Ovary (tissue), 9 donors: ENCODE results near the gene ALPP. TPM values are rescaled to one million over a fixed set of nuclear protein-coding genes. Genes with fewer than 3 reads are reported as not detected.
"Not testable (repeated sequence)": the region's sequence is repeated elsewhere in the genome, so short reads cannot be mapped to it uniquely, and the experiment has no call there.

Experiments
- DNase-seq, 5 donors: peaks; one replicate each; pipeline ENCODE4 v3.0.0-alpha.2; 2019 to 2020
- H3K27ac ChIP-seq, 2 donors: fragments of 200-600 bp; one replicate each; pipeline versions ENCODE4 v1.5.1 to v1.8.0; 2019 to 2022
- H3K27me3 ChIP-seq: fragments of 200-600 bp; one replicate; pipeline ENCODE4 v1.8.0; 2022
- H3K36me3 ChIP-seq: fragments of 200-600 bp; sonication (generic); one replicate; pipeline ENCODE4 v1.5.1; 2019
- H3K4me1 ChIP-seq: one replicate; pipeline ENCODE4 v1.8.1; 2013; ENCODE audit warnings: mild to moderate bottlenecking, moderate library complexity; ENCODE audit not compliant: insufficient read depth
- H3K4me3 ChIP-seq: fragments of 200-600 bp; sonication (generic); one replicate; pipeline ENCODE4 v1.5.1; 2017
- H3K9me3 ChIP-seq, 2 donors: fragments of 200-600 bp in 1 of 2; sonication (generic) in 1 of 2; one replicate each; pipeline versions ENCODE4 v1.5.1 to v1.8.1; 2013 to 2019; ENCODE audit warnings: mild to moderate bottlenecking in 1 of 2, moderate library complexity in 1 of 2
- EP300 ChIP-seq: sonication (generic); formaldehyde crosslinking; IDR thresholded peaks from one replicate; pipeline ENCODE4 v1.6.1; 2017; ENCODE audit warnings: antibody characterized with exemption
- POLR2A ChIP-seq: fragments of 450-650 bp; IDR thresholded peaks from one replicate; pipeline ENCODE4 v1.6.1; 2017; ENCODE audit warnings: antibody characterized with exemption, mild to moderate bottlenecking, moderate library complexity
- WGBS, 3 donors: extraction: QIAGEN DNeasy Blood & Tissue Kit in 1 of 3; methylation state at CpG; one replicate each; pipeline versions ENCODE4 v1.1.5 to v1.1.7; 2013 to 2017; 5-methylcytosine and 5-hydroxymethylcytosine counted together
- intact Hi-C, 4 donors: fragments of 100-400 bp; cut with DNase I; formaldehyde crosslinking; loops; one replicate each; pipeline versions ENCODE4 v1.11.0 to v1.15.1; 2022 to 2023
- polyA plus RNA-seq, 2 donors: library from polyadenylated mRNA; stranded (reverse); fragments of 200-250 nt in 1 of 2; fragments of 350-450 nt in 1 of 2; fragmentation: Illumina TruSeq in 1 of 2; extraction: RNeasy Lipid Tissue Mini Kit (QIAGEN cat#74804) in 1 of 2; gene quantifications; one replicate each; pipeline ENCODE4 v1.2.3, GENCODE V29; 2013 to 2014
- total RNA-seq, 7 donors: library from RNA; depleted of rRNA in 2 of 7; stranded (reverse); fragments of >200 nt in 2 of 7; fragmentation: NEBNext Ultra II Directional in 3 of 7; extraction: Animal tissue kit (Norgen Biotek cat#: 25700) in 3 of 7; gene quantifications; one replicate each; pipeline versions ENCODE4 v1.1.0 to v1.2.4, GENCODE V29; 2016 to 2023
- TF ChIP-seq, protein P1 (sequence below), 3 donors: fragments of 450-650 bp in 2 of 3; fragments of 200-600 bp in 1 of 3; IDR thresholded peaks; one replicate each; pipeline versions ENCODE4 v1.5.1 to v1.8.0; 2016 to 2022; ENCODE audit warnings: antibody characterized with exemption in 3 of 3, mild to moderate bottlenecking in 1 of 3
- donor health status: DM: no; HTN: no; CAD: no; lungs with moderate emphysema.
- donor health status: DM: no; HTN: no; CAD: no.
- donor health status: Bipolar disorder and iron deficiency.
- donor health status: DM: yes; HTN: yes; CAD: no.
- donor health status: DM: no; HTN: no; CAD: no.
- donor health status: DM: yes; HTN: yes; CAD: no.

ALPP gene
- total and polyA plus RNA-seq, 9 donors, result 0.20 to 21.6 (median 8.5) TPM; not detected in 4

DNA sequence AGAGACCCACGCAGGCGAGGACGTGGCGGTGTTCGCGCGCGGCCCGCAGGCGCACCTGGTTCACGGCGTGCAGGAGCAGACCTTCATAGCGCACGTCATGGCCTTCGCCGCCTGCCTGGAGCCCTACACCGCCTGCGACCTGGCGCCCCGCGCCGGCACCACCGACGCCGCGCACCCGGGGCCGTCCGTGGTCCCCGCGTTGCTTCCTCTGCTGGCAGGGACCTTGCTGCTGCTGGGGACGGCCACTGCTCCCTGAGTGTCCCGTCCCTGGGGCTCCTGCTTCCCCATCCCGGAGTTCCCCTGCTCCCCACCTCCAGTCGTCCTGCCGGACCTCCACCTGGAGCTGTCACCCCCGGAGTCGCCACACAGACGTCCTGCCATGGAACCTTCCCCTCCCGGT lies 31.1 kb downstream of the ALPP start:
- DNase-seq, H3K36me3 ChIP-seq, H3K4me1 ChIP-seq, H3K27me3 ChIP-seq, H3K9me3 ChIP-seq, H3K4me3 ChIP-seq, H3K27ac ChIP-seq, intact Hi-C loops: not testable (repeated sequence)
- WGBS, 3 donors, result 33 to 61% (median 48%) methylated on average over 32 to 40 of the region's 40 CpGs

DNA sequence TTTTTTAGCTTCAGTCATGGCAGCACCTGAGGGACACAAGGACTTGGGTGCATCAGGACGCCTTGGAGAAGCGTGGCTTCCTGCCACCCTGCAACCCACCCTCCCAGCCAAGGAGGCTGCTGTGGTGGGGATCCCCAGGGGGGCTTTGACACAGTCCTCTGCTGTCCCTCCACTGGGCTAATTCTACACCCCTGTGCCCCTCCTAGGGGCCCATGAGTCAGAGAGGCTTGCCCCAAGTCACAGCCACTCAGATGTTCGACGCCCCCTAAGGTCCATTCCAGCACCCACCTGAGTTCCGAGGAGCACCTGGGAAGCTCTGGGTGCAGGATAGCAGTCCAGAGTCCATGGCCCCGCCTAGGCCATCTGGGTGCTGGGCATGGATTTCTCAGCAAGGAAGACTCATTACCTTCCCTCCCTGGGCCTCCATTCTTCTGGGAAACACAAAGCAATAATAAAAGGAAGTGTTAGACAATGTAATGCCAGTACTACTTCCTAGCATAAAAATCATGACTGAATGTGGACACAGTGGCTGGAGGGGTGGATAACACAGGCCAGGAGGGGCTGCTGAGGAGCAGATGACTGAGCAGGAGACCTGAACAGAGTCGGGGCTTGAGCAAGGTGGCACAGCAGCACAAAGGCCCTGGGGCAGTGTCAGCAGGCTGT lies 31.8 kb downstream of the ALPP start:
- no peak for DNase-seq
- intact Hi-C loops, result no loop called here
- TF ChIP-seq EP300, result no peak
- TF ChIP-seq, protein P1, sequence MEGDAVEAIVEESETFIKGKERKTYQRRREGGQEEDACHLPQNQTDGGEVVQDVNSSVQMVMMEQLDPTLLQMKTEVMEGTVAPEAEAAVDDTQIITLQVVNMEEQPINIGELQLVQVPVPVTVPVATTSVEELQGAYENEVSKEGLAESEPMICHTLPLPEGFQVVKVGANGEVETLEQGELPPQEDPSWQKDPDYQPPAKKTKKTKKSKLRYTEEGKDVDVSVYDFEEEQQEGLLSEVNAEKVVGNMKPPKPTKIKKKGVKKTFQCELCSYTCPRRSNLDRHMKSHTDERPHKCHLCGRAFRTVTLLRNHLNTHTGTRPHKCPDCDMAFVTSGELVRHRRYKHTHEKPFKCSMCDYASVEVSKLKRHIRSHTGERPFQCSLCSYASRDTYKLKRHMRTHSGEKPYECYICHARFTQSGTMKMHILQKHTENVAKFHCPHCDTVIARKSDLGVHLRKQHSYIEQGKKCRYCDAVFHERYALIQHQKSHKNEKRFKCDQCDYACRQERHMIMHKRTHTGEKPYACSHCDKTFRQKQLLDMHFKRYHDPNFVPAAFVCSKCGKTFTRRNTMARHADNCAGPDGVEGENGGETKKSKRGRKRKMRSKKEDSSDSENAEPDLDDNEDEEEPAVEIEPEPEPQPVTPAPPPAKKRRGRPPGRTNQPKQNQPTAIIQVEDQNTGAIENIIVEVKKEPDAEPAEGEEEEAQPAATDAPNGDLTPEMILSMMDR (IDR thresholded peaks at IDR 0.05), result no peak
- no peak for TF ChIP-seq POLR2A
- Histone ChIP-seq H3K27ac (no peak overlapping the region), H3K4me1 (no peaks in the 10 kb centered on the region), H3K36me3 (no peaks in the 10 kb centered on the region), H3K27me3 (no peaks in the 10 kb centered on the region), H3K9me3 (no peaks in the 10 kb centered on the region), H3K4me3 (no peak overlapping the region)
- WGBS, 3 donors, result 84 to 86% (median 84%) methylated on average over 7 of the region's 7 CpGs

DNA sequence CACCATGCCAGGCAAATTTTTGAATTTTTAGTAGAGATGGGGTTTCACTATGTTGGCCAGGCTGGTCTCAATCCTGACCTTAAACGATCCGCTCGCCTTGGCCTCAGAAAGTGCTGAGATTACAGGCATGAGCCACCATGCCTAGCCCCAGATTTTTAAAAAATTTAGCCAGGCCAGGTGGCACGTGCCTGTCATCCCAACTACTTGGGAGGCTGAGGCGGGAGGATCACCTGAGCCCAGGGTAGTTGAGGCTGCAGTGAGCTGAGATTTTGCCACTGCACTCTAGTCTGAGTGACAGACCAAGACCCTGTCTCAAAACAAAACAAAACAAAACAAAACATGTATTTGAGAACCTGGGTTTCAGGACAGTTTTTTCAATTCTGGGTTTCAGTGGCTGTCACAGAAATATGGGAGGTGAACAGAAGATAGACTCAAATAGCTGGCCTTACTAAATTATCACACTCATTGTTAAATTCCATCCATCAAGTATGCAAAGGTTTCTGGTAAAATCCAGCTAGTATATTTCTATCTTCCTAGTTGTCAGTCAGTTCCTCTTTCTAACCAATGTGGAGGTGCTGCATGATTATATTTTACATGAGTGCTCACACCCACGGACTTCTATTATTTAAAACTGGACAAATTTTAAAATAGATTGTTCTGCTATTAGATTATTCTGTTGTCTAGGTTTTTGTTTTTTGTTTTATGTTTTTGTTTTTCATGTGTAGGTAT lies 33.5 kb downstream of the ALPP start:
- no peaks in the 10 kb centered on the region for H3K36me3 ChIP-seq
- intact Hi-C loops, result no loop called here
- 88 to 91% (median 89%) methylated on average over 6 of the region's 6 CpGs for WGBS, 3 donors
- H3K27me3 ChIP-seq, result no peaks in the 10 kb centered on the region
- H3K4me3 ChIP-seq, result no peak overlapping the region
- no peaks in the 10 kb centered on the region for H3K9me3 ChIP-seq
- TF ChIP-seq POLR2A (no peak), EP300 (no peak)
- TF ChIP-seq, protein P1 (IDR thresholded peaks at IDR 0.05), result no peak
- no peak for DNase-seq
- H3K4me1 ChIP-seq, result no peaks in the 10 kb centered on the region
- H3K27ac ChIP-seq, result no peak overlapping the region

DNA sequence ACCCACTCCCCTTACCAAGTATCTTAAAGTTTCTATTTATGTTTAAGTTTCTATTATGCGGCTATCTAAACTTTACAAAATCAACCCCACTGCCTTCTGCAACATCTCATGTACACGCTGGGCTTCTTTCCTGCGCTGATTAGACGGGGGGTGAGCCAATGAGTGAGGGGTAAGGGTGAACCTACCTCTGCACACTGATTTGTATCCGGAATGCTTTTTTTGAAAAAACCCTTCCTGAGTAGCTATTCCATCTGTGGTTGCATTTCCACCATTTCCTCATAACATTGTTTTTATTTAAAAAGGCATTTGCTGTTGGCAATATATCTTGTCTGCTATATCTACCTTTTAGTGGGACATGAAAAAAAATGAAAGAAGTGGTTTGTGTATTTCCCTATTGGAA lies 34.4 kb downstream of the ALPP start:
- Histone ChIP-seq H3K4me1 (no peaks in the 10 kb centered on the region), H3K4me3 (no peak overlapping the region), H3K27ac (no peak overlapping the region), H3K36me3 (no peaks in the 10 kb centered on the region), H3K9me3 (no peaks in the 10 kb centered on the region), H3K27me3 (no peaks in the 10 kb centered on the region)
- WGBS, 3 donors, result 56 to 63% (median 57%) methylated on average over 5 of the region's 5 CpGs
- TF ChIP-seq POLR2A, result no peak
- no peak for TF ChIP-seq EP300
- TF ChIP-seq, protein P1 (IDR thresholded peaks at IDR 0.05), result no peak
- no peak for DNase-seq
- intact Hi-C loops, result no loop called here

DNA sequence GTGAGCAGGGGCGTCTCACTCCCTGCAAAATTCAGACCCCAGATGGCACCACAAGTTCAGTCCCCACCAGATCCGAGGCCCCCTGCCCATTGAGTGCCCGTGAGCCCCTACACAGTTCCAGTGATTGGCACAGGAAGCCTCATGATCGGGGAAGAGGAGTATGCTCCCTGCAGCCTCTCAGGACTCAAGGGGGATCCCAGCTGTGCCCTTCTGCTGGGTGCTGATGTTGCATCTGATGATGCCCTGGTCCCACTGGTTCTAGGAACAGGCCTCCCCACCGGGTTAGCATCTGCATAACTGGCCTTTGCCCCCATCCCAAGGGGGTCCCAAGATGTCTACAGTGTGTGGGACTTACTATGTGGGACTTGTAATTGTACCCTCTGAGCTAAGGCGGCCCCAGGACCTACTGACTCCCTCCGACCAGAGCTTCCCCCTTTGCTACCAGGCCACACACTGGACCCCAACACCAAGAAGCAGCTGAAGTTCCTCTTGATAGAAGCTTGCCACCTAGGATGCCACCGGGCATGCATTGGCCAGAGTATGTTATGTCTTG lies 36.7 kb downstream of the ALPP start:
- WGBS, 3 donors, result 81 to 85% (median 85%) methylated on average over 6 to 8 of the region's 8 CpGs
- Histone ChIP-seq H3K4me3 (no peak overlapping the region), H3K36me3 (no peaks in the 10 kb centered on the region), H3K27me3 (no peaks in the 10 kb centered on the region), H3K4me1 (peaks cover 5% of the 10 kb centered on the region), H3K9me3 (no peaks in the 10 kb centered on the region), H3K27ac (no peak overlapping the region)
- no peak for TF ChIP-seq POLR2A
- no peak for TF ChIP-seq EP300
- TF ChIP-seq, protein P1 (IDR thresholded peaks at IDR 0.05), result no peak
- no peak for DNase-seq
- intact Hi-C loops, result no loop called here
